COLO668 (cell line): ENCODE data around the gene CASKIN1.
"Not testable (repeated sequence)": the region's sequence is repeated elsewhere in the genome, so short reads cannot be mapped to it uniquely, and the experiment has no call there.

Experiments
- DNase-seq: peaks from one replicate; lab custom pipeline; 2025; ENCODE audit not compliant: unreplicated experiment; lab: John Stamatoyannopoulos, UW

CASKIN1 gene

DNA sequence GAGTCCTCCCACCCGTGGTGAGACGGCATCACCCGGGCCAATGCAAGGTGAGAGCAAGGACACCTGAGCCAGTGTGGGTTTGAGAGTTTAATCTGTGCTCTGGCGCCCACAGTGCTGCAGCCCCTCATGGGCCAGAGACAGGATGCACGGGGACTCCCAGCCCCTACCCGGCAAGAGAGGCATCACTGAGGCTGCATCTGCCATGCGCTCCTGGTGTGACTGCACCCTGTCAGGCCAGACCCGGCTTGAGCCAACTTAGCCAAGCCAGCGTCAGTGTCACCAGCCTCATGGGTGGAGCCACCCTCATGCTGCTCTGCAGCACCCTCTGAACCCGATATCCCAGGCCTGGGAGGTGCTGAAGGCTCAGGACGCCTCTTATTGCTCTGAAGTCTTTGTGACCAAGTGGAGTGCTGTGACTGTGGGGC is 15.5 kb upstream of the CASKIN1 start:
- no peak for DNase-seq

DNA sequence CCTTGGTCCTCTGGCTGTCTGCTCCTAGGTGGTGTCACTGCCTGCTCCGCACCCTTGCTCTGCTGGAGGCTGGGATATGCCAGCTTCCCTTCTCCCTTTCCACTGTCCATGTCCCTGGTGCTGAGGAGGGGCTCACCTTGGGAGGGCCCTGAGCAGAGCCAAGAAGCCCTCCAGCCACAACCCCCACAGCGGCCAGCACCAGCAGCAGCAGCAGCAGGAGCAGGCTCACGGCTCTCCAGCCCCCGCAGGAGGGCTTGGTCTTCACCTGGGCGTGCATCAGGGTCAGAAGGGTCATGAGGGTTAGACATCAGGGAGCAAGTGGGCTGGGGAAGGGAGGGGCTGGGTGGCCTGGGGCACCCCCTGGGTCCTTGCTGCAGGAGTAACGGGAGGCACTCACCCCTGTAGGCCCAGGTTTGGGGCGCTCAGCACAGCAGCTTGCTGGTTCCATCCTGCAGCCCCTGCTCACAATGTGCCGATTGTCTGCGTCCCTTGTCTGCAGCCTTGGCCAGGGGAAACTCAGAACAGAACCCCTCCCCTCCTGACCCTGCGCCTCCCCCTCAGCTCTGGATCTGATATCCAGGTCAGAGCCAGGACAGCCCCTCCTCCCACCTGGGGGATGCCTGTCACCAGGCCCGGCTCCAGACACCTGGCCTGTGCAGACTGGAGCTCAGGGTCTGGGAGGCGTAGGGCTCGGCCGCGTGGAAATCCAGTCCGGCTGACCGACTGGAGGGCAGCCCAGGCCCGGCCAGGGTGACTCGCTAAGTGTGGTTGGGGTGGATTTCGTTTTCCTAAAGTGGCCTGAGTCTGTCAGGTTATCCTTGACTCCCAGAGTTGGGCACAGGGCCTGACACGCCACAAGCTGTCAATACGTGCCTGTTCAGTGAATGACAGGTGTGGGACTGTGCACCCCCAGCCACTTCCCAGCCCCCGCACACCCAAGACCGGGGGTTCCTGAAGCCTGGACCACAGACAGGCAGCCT is 14.3 kb upstream of the CASKIN1 start, which contains the start of gene BRICD5:
Gene BRICD5 (minus strand): TSS at position 478 of the 980 bp plus-strand sequence. CDS start 30 bp downstream, at position 448.
- DNase-seq: no peak

DNA sequence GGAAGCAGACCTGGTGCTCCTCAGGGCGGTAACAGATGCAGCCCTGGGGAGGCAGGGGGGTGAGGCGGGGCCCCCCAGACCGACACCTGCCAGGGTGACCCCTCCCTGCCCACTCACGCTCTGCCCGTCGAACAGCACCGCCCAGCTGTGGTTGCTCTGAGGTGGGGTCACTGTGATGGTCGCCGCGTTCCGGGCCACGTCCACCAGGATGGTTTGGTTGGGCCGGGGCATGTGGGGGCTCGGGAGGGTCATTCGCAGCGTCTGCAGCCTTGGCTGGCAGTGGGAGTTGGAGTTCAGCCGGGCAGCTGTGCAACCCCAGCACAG is 13.6 kb upstream of the CASKIN1 start:
- no peak for DNase-seq

DNA sequence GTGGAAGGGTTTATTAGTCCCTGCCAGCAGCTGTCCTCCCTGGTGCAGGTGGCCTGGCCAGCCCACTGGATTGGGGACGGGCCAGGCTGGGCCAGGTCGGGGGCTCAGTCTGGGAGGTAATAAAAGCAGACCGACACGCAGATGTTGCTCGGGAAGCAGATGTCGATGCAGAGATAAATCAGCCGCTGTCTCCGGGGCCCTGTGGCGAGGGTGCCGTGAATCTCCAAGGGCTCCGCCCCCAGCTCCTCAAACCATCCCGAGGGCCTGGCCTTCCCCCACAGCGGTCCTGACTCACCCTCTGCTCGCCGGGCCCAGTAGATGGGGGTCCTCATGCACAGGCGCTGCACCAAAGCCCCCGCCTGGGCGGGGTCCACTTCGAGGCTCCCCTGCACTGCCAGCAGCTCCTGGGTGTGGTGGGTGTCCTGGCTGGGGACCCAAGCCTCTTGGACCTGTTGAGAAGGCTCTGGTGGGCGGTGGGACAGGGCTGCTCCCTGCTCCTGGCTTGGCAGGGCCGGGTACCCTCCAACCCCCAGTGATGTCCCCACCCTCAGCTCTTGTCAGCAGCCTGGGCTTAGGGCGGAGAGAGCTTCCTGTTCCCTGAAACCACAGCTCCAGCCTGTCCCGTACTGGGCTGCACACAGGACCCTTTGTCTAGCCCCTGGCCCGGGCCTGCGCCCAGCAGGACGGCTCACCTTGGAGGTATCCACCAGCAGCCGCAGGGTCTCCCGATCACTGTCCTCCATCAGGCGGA is 13.0 kb upstream of the CASKIN1 start:
- peak; percentile 16 for DNase-seq

DNA sequence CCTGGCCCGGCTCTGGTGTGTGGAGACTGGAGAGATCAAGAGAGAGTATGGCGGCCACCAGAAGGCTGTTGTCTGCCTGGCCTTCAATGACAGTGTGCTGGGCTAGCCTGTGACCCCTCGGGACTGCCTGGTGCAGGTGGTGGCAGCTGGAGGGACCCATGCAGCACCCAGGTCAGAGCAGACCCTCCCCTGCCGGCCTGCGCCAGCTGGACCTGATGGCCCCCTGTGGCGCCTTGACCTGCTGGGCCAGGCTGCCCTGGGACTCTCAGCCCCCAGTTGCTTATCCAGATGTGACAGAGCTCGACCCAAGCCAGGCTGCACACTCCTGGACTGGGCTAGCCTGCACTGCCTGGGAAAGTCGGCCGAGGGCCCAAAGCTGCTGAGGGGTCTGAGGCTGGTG is 12.4 kb upstream of the CASKIN1 start:
- no peak for DNase-seq

DNA sequence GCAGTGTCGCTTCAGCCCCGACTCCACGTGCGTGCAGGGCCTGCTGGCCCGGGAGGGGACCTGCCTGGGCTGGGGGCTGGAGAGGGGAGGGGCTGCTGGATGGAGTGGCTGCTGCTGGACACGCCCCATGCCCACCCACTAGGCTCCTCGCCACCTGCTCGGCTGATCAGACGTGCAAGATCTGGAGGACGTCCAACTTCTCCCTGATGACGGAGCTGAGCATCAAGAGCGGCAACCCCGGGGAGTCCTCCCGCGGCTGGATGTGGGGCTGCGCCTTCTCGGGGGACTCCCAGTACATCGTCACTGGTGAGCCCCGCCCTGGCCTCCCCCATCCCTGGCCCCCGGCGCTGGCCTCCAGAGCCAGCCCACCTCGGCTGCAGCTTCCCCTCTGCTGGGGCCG is 11.9 kb upstream of the CASKIN1 start:
- DNase-seq: no peak

DNA sequence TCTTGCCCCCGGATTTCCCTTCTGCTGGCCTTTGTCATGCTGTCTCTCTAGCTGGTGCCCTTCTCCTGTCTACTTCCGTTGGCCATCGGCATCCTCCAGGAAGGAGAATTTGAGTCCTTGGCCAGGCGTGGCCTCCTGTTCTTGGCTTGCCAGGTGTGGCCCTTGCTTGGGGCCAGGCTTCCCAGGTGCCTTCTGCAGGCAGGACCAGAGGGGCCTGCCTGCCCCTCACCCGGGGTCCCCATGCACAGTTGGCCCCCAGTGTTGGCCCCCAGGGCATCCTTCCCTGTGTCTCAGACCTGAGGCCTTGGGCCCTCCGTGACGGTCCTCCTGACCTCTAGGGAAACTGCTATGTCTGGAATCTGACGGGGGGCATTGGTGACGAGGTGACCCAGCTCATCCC is 11.5 kb upstream of the CASKIN1 start:
- DNase-seq: no peak

DNA sequence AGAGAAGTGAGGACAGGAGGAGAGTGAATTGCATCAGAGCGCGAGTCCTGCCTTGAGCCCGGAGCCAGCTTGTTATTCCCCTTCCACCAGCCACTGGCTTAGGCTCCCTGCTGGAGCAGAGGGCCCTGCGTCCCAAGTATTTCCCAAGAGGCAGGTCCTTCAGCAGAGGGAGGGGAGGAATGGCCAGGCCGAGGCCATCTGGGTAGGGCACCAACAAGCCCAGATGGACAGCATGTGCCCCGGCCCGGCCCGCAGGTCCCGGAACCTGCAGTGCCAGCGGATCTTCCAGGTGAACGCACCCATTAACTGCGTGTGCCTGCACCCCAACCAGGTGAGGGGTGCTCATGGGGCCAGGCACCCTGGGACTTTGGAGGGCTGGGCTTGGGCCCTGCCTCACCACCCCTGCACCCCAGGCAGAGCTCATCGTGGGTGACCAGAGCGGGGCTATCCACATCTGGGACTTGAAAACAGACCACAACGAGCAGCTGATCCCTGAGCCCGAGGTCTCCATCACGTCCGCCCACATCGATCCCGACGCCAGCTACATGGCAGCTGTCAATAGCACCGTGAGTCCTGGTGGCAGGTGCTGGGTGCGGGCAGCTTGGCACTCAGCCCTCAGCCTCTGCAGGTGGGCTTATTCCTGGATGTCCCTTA is 10.5 kb upstream of the CASKIN1 start:
- DNase-seq: no peak

DNA sequence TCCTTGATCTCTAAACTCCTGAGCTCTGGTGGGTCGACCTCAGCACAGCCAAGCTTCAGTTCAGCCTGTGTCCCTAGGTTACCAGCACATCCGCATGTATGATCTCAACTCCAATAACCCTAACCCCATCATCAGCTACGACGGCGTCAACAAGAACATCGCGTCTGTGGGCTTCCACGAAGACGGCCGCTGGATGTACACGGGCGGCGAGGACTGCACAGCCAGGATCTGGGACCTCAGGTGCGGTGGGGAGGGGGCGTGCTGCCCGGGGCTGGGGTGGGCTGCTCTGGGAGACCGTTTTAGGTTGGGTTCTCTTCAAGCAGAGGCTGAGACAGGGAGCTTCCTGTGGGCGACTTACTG is 10.0 kb upstream of the CASKIN1 start:
- no peak for DNase-seq

DNA sequence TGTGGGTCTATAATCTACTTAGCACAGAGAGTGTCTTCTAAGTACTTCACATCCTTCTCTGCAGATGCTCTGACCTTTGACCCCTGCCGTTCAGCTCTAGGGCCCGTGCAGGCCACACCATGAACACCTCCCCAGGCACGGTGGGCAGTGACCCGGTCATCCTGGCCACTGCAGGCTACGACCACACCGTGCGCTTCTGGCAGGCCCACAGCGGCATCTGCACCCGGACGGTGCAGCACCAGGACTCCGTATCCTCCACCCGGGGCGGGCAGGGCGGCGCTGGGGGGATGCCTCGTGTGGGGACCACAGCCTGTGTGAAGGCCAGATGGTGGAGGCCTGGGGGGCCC is 9.5 kb upstream of the CASKIN1 start:
- peak; percentile 53 for DNase-seq

DNA sequence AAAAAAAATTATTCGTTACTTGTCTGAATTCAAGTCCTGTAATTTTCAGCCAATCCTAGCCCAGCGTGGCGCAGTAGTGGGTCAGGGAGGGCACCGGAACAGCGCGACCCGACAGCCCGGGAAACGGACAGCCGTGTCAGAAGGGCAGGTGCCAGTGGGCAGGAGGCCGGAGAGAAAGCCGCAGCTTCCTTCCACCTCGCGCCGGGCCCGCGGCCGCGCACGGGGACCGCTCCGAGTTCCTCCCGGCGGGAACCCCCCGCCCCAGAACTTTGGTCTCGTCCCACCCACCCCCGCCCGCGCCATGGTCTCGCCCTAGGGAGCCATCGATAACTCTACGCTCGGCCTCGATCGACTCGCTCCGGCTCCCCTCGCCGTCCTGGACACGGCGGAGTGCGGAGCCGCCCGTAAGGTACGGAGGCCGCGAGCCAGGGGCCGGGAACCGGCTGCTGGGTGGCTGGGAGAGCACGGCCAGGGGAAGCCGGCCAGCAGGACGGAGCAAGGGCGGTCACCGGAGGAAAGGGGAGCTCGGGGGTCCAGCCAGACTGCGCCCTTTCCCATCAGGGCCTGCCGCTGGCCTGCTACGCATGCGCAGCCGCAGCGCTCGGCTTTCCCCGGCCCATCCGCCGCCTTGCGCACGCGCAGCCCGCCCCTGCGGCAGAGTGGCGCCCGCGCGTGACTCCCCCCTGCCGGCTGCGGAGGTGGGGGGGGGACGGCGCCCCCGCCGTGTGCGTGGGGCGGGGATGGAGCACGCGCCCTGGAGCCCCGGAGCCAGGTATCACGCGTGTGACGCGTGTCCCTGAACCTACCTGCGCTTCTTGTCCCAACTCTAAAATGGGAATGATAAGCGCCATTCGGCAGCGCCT is 8.9 kb upstream of the CASKIN1 start, which contains the start of gene MLST8:
Gene MLST8 (plus strand): TSS at position 351 of the 863 bp plus-strand sequence. CDS start 632 bp downstream, outside the sequence.
- peak; percentile 91 for DNase-seq

DNA sequence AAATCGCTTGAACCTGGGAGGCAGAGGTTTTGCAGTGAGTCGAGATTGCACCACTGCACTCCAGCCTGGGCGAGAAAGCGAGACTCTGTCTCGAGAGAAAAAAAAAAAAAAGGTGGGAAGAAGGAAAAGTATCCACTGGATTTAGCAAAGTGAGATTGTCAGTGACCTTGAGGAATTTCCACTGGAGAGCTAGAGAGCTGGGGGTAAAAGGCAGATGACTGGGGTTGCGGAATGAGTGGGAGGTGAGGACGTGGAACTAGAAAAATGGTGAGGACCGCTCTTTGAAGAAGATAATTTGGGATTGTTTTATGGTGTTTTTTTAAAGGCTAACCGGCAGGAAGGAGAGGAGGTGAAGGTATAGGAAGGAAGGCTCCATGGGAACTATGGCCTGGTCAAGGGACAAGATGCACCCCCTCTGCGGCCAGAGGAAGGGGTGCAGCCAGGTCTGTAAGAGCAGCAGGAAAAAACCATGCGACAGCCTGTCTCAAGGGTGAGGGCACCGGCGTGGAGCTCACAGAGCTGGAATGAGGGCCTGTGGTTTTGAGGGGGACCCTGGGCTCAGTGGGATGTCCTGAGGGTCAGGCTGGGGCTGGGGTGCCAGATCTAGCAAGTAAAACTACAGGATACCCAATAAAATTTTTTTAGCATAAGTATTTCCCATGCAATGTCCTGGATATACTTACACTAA is 8.2 kb upstream of the CASKIN1 start:
- DNase-seq: no peak

DNA sequence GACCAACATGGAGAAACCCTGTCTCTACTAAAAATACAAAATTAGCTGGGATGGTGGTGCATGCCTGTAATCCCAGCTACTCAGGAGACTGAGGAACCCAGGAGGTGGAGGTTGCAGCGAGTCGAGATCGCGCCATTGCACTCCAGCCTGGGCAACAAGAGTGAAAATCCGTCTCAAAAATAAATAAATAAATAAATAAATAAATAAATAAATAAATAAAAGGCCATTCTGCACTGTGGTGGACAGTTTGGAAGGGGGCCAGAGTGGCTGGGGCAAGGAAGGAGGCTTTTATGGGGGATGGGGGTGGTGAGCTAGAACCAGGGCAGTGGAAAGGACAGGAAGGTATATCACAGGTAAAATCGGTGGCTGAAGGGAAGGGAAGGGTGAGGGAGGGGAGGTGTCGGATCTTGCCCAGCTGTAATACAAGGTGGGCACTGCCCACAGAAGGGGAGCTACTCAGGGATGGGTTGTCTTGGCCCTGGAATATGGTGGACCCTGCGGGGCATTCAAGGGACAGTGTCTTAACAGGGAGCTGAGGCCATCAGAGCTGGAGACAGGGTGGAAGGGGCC is 6.8 kb upstream of the CASKIN1 start:
- not testable (repeated sequence) for DNase-seq

DNA sequence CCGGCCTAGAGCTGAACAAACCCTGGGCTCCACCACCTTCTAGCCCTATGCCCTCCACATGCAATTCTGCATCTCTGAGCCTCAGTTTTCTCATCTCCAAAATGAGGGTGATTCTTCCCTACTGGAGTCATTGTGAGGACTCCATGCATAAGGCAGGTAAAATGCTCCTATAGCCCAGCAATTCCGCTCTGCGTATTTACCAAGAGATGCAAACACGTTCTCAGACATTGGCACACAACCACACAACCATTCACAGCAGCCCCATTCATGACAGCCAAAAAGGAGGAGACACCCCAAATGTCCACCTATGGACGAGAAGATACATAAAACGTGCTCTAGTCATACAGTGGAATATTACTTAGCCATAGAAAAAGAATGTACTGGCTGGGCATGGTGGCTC is 3.9 kb upstream of the CASKIN1 start:
- no peak for DNase-seq

DNA sequence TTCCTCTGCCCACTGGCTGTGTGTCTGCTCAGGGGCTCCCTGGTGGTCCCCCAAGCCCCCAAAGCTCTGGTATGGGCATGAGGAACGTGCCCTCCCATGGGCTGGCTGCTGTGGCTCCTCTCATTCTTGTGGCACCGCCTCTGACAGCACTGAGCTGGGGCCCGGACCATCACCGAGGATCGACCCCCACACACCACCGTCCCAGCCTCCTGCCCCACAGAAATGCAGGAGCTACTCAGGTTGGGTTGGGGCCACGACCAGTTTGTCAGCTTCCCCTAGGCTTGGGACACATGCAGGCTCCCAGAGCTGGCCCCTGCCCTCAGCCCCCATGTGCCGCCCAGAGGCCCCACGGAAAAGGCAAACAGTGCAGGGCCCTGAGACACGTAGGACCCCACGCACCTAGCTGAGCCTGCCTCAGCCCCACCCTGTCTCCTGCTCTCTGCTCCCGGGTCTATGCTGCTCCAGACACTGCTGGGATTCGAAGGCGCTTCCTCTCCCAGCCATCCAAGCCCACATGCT is 3.3 kb upstream of the CASKIN1 start:
- DNase-seq: no peak

DNA sequence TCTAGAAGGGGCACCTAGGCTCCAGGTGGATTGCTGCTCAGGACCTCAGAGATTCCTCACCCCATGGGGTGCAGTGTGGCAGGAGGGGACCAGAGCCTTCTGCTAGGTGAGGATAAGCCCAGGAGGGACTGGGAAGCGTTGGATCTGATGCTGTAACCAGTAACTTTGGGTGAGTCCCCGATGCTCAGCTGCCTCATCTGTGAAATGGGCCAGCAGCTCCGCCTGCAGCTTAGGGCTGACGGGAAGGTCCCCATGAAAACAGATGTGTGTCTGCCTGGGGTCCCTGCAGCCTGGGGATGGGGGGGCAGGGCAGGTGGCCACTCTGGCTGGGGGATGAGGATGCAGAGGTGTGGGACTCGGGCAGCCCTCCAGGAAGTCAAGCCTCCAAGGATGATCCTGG is 2.7 kb upstream of the CASKIN1 start:
- no peak for DNase-seq

DNA sequence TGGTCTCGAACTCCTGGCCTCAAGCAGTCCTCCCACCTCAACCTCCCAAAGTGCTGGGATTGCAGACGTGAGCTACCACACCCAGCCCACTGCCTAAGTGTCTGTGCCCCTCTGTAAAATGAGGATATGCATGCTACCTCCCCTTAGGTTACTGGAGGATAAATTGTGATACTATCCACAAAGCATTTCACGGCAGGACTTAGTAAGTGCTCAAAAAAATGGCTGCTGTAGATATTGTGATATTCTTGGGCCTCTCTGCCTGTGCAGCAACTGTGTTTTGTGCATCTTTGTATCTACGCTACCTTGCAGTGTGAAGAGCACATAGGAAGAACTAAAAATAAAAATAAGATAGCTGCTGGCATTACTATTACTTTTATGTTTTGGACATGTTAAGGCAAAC is 1.9 kb upstream of the CASKIN1 start:
- DNase-seq: no peak

DNA sequence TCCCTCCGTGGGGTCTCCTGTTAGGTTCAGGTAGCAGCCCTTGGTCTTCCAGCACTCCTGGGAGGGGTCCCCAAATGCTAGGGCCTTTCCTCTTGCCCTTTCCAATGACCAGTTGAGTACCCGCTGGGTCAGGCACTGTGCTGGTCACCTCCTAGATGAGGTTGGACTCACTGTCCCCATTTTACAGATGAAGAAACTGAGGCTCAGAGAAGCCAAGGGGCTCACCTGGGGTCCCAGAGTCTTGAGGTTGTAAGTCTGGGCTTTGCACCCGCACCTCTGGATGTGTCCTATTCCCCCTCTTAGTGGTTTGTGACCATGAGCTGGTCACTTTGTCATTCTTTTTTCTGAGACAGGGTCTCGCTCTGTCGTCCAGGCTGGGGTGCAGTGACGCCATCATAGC is 1.4 kb upstream of the CASKIN1 start:
- DNase-seq: no peak

DNA sequence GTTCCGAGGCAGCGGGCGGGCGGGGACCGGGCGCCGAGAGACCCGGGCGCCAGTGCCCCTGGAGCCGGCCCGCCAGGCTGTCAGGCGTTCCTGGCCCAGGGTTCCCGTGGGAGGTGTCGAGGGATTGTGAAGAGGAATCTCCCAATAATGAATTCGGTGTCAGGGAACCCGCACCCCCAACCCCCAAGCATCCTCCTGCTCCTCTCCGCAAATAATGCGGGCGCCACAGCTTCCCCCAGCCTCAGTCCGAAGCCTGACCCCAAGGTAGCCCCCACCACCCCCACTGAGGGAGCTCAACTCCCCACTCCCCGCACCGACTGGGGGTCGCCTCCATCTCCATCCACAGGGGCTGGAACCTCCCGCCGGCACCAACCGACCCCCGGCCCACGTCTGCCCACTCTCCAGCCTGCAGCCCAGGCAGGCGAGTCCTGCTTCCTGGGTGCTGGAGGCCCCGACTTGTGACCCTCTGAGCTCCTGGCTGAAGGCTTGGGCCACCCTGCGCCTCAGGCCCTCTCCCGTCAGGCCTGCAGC is 641 bp upstream of the CASKIN1 start:
- DNase-seq: no peak
